OCI-LY1 (cell line): ENCODE results near the gene SEMA3D.

Source experiments
- H2AFZ ChIP-seq: fragments of 200-600 bp; sonication (generic), shearing (Covaris generic); 2 replicates; pipeline ENCODE4 v1.6.0; 2014; ENCODE audit warnings: antibody characterized with exemption, mild to moderate bottlenecking, low read length
- H3F3A ChIP-seq: fragments of 200-600 bp; sonication (generic), shearing (Covaris generic); 2 replicates; pipeline ENCODE4 v1.6.0; 2014; ENCODE audit warnings: mild to moderate bottlenecking, antibody characterized with exemption, low read length, moderate library complexity; ENCODE audit not compliant: insufficient read depth
- H3K27ac ChIP-seq: fragments of 200-600 bp; sonication (generic); 2 replicates; pipeline ENCODE4 v1.5.1; 2014; ENCODE audit warnings: low read length, mixed run types, mild to moderate bottlenecking, low read depth; ENCODE audit not compliant: poor library complexity, severe bottlenecking
- H3K27me3 ChIP-seq: fragments of 200-600 bp; sonication (generic); 2 replicates; pipeline ENCODE4 v1.6.0; 2014; ENCODE audit warnings: antibody characterized with exemption, mild to moderate bottlenecking, low read length, moderate library complexity; ENCODE audit not compliant: insufficient read depth
- H3K36me3 ChIP-seq: fragments of 200-600 bp; sonication (generic); 2 replicates; pipeline ENCODE4 v1.6.1; 2014; ENCODE audit warnings: mild to moderate bottlenecking, antibody characterized with exemption, low read length, moderate library complexity, mixed read lengths; ENCODE audit not compliant: insufficient read depth
- H3K4me1 ChIP-seq: fragments of 200-600 bp; sonication (generic); 2 replicates; pipeline ENCODE4 v1.5.1; 2014; ENCODE audit warnings: mild to moderate bottlenecking, low read length, moderate library complexity; ENCODE audit not compliant: insufficient read depth, severe bottlenecking
- H3K4me2 ChIP-seq: fragments of 200-600 bp; sonication (generic), shearing (Covaris generic); 2 replicates; pipeline ENCODE4 v1.6.1; 2014; ENCODE audit warnings: low read length
- H3K4me3 ChIP-seq: fragments of 200-600 bp; sonication (generic); 2 replicates; pipeline ENCODE4 v1.5.1; 2014; ENCODE audit warnings: low read length, low read depth, mild to moderate bottlenecking, mixed read lengths; ENCODE audit not compliant: poor library complexity, severe bottlenecking
- H3K79me2 ChIP-seq: fragments of 200-600 bp; shearing (Covaris generic); 2 replicates; pipeline ENCODE4 v1.6.1; 2016; ENCODE audit warnings: mixed run types, low read length, mixed read lengths; ENCODE audit not compliant: insufficient read depth
- H3K9ac ChIP-seq: fragments of 200-600 bp; sonication (generic), shearing (Covaris generic); 2 replicates; pipeline ENCODE4 v1.6.1; 2014; ENCODE audit warnings: mild to moderate bottlenecking, low read length, mixed read lengths
- H3K9me2 ChIP-seq: fragments of 200-600 bp; sonication (generic), shearing (Covaris generic); 2 replicates; pipeline ENCODE4 v1.6.1; 2014; ENCODE audit warnings: low read depth, mild to moderate bottlenecking, low read length, mixed read lengths
- H3K9me3 ChIP-seq: fragments of 200-600 bp; shearing (Covaris generic); 2 replicates; pipeline ENCODE4 v1.6.1; 2014; ENCODE audit warnings: low read length, mixed read lengths
- H4K20me1 ChIP-seq: fragments of 200-600 bp; sonication (generic), shearing (Covaris generic); 2 replicates; pipeline ENCODE4 v1.6.0; 2016; ENCODE audit warnings: mild to moderate bottlenecking, low read length; ENCODE audit not compliant: insufficient read depth
- EZH2 ChIP-seq: fragments of 200-600 bp; sonication (generic), shearing (Covaris generic); IDR thresholded peaks from 2 replicates; pipeline ENCODE4 v1.8.0; 2017; ENCODE audit warnings: borderline replicate concordance, mixed run types, mild to moderate bottlenecking, antibody characterized with exemption, low read length, moderate library complexity, mixed read lengths
- TF ChIP-seq, protein P1 (sequence below): fragments of 200-600 bp; sonication (generic), shearing (Covaris generic); IDR thresholded peaks from 2 replicates; pipeline ENCODE4 v1.5.1; 2017; ENCODE audit warnings: mild to moderate bottlenecking, antibody characterized with exemption, low read length, moderate library complexity, mixed read lengths

The SEMA3D gene

DNA sequence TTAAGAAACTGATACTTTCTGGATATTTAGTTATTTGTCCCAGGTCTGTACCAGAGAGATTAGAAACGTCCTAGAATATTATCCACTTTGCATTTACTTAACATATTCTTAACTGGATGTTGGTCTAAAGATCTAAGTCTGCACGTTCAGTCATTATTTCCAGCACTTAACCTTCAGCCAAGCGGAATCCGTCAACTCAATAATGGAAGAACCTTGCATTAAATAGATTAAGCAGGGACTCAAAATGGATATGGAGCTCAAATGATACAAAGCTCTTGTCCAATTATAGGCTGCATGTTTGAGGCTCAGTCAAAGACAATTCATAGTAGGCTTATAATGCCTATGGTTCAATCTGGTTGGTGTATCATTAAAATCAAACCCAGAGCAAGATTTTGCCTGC, 162.9 kb downstream of the SEMA3D start:
- TF ChIP-seq, protein P1, sequence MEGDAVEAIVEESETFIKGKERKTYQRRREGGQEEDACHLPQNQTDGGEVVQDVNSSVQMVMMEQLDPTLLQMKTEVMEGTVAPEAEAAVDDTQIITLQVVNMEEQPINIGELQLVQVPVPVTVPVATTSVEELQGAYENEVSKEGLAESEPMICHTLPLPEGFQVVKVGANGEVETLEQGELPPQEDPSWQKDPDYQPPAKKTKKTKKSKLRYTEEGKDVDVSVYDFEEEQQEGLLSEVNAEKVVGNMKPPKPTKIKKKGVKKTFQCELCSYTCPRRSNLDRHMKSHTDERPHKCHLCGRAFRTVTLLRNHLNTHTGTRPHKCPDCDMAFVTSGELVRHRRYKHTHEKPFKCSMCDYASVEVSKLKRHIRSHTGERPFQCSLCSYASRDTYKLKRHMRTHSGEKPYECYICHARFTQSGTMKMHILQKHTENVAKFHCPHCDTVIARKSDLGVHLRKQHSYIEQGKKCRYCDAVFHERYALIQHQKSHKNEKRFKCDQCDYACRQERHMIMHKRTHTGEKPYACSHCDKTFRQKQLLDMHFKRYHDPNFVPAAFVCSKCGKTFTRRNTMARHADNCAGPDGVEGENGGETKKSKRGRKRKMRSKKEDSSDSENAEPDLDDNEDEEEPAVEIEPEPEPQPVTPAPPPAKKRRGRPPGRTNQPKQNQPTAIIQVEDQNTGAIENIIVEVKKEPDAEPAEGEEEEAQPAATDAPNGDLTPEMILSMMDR, result no peak
- TF ChIP-seq EZH2, result no peak
- H2AFZ ChIP-seq, result no peak overlapping the region
- no peak overlapping the region for H3K4me2 ChIP-seq
- no peaks in the 10 kb centered on the region for H3F3A ChIP-seq
- no peaks in the 10 kb centered on the region for H3K36me3 ChIP-seq
- H3K9me2 ChIP-seq, result no peaks in the 10 kb centered on the region
- H3K4me3 ChIP-seq, result no peak overlapping the region
- H3K27ac ChIP-seq, result no peak overlapping the region
- no peaks in the 10 kb centered on the region for H3K4me1 ChIP-seq
- no peaks in the 10 kb centered on the region for H3K79me2 ChIP-seq
- no peaks in the 10 kb centered on the region for H4K20me1 ChIP-seq
- H3K9ac ChIP-seq, result no peak overlapping the region
- no peaks in the 10 kb centered on the region for H3K9me3 ChIP-seq
- H3K27me3 ChIP-seq, result no peaks in the 10 kb centered on the region

DNA sequence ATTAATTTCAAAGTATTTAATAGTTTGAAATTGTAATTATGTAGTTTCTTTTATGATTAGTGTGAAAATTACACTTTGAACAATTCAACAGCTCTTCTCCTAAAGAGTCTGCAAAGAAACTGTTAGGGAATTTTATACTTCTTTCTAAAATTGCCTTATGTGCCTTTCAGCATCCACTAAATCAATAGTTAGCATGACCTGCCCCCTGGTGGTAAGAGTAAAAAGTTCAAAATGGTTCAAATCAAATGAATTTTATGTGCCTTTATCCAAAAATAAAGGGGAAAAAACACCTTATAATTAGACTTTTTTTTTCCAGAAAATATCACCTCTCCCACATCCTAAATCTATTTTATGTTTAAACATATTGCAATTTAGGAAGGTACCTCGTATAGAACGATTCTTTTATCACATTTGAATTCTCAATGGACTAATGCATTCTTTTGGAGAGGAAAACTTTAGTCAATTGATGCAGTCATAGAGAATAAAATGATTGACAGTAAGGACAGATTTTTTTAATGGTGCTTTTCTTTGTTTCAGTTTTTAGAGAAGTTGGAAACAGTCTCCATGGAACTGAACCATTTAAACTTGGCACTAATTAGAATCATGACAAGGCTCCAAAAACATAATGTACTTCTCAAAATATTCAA, 163.7 kb downstream of the SEMA3D start:
- no peaks in the 10 kb centered on the region for H3K27me3 ChIP-seq
- no peak overlapping the region for H3K27ac ChIP-seq
- no peaks in the 10 kb centered on the region for H3K79me2 ChIP-seq
- H2AFZ ChIP-seq, result no peak overlapping the region
- TF ChIP-seq EZH2, result no peak
- TF ChIP-seq, protein P1, result peak; percentile 79
- H3K4me2 ChIP-seq, result no peak overlapping the region
- no peaks in the 10 kb centered on the region for H3F3A ChIP-seq
- no peaks in the 10 kb centered on the region for H3K36me3 ChIP-seq
- H3K9me3 ChIP-seq, result no peaks in the 10 kb centered on the region
- no peak overlapping the region for H3K9ac ChIP-seq
- no peaks in the 10 kb centered on the region for H3K4me1 ChIP-seq
- H3K9me2 ChIP-seq, result no peaks in the 10 kb centered on the region
- H3K4me3 ChIP-seq, result no peak overlapping the region
- no peaks in the 10 kb centered on the region for H4K20me1 ChIP-seq

DNA sequence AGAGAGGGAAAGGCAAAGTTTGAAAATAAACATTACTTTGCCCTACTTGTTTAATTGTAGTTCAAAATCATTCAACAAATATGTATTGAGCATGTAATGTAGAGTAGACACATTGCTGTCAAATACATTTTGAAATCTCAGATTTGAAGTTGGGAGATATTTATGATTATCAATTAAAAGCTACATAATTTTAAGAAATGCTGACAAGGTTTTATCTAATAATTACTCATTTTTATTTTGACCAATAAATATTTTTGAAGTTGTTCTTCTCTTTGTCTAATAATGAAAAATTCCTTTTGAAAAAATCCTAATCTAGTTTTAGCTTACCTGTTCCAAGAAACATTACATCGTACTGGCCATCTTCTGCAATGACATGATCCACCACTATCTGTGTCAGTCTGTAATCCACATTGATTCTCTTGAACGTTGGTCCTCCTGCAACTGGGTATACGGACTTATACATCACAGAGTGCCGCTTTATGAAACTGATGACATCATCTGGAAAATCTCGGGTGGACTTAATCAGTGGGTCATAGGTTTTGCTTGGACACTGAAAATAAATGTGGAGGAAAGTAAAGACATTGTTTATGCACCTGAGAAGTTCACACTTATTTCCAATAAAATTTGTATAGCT, 164.7 kb downstream of the SEMA3D start:
- H3F3A ChIP-seq, result no peaks in the 10 kb centered on the region
- H3K4me3 ChIP-seq, result no peak overlapping the region
- H3K4me2 ChIP-seq, result no peak overlapping the region
- no peak for TF ChIP-seq EZH2
- TF ChIP-seq, protein P1, result no peak
- H3K9ac ChIP-seq, result no peak overlapping the region
- no peaks in the 10 kb centered on the region for H3K9me3 ChIP-seq
- H3K27ac ChIP-seq, result no peak overlapping the region
- H3K4me1 ChIP-seq, result no peaks in the 10 kb centered on the region
- H3K79me2 ChIP-seq, result no peaks in the 10 kb centered on the region
- H2AFZ ChIP-seq, result no peak overlapping the region
- no peaks in the 10 kb centered on the region for H3K36me3 ChIP-seq
- no peaks in the 10 kb centered on the region for H3K9me2 ChIP-seq
- no peaks in the 10 kb centered on the region for H3K27me3 ChIP-seq
- H4K20me1 ChIP-seq, result no peaks in the 10 kb centered on the region
